ENCODE results near the gene IL1RN.

IL1RN gene

DNA sequence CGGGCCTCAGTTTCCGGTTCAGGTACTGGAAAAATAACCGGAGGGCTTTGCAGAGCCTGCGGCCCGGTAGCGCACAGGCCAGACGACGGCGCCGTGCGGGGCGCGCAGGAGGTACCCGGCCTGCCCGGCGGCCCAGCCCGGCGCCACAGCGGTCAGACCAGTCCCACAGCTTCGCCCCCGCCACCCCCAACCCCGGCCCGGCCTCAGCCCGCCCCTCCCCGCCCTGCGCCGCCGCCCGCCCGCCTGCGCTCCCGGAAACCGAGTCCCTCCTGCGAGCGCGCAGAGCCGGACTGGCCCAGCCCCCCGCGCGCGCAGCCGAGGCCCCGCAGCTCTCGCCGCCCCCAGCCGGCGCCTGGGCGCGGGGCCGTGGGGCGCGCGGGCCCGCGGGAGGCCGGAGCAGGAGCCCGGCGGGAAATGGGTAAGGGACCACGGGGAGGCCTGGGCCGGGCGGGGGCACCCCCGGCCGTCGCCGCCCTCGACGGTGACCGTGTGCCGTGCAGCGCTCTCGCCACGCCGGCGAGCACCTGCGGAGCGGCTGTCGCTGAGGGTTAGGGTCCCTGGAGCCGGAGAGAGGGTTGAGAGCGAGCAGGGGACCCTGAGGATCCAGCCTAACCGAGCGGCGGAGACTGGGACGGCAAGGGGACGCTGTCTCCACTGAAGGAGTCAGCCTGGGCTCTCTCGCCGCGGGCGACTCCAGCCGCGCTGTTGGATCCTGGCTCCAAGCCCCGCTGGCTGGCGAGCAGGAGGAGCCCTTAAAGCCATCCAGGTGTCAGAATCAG is 29.9 kb downstream of the IL1RN start:
- DNase-seq (ENCODE audit: low read depth), result no peak

DNA sequence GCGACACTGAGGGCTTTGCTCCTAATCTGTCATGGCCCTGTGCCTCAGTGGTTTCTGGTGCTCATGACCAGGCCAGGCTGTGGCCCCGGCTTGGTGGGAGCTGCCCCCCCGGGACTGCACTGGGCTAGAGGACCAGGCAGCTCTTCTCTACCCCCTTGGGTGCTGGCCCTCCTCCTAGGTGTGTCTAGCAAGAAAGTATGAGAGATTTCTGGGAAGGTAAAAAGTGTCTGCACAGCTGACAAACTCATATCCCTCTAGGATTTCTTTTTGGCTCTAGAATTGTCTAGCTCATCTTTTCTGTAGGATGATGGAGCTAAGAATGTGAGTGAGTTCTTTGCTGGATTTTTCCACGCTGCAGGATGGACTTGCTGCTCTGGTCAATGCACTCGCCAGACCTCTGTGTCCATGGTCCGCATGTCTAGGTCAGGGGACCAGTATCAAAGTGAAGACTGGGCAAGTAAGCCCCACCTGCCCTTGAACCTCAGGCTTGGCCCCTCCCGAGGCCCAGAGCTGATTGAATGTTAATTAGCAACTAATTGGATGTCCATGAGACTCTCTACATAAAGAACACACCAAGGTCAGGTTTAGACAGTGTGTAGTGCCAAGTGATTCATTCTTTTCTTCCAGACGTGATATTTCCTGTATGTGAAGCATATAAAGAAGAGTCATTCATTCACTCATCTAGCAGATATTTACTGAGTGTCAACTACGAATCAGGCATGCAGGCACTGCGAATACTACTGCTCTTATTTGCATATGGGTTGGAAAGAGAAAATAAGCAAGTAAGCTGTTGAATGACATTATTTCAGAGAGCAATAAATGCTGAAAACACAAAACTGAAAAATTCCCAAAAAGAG is 30.7 kb downstream of the IL1RN start:
- peak; percentile 3 for DNase-seq (ENCODE audit: low read depth)

DNA sequence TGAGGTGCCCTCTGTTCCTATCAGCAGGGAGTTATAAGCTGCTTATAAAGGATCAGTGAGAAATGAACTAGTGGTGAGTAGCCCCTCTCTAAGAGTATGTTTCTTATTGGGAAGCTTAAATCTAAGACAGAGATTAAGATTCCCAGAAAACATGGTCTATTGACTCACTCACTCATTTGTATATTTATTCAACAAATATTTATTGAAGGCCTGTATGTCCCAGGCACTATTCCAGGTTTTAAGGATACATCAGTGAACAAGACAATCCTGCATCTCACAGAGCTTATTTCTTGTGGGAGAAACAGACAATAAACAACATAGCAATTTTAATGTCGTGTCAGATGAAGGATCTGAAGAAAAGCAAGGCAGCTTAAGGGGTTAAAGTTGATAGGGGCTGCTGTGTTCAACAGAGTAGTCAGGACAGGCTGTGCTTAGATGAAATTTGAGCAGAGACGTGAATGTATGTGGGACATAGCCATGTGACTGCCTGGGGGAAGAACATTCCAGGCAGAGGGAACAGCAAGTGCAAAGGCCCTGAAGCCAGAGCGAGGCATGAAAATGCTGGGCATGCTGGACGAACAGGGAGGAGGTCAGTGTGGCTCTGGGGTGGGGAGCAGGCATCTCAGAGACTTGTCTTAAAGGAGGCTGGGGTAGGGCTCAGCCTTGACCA is 31.6 kb downstream of the IL1RN start:
- no peak for DNase-seq (ENCODE audit: low read depth)

DNA sequence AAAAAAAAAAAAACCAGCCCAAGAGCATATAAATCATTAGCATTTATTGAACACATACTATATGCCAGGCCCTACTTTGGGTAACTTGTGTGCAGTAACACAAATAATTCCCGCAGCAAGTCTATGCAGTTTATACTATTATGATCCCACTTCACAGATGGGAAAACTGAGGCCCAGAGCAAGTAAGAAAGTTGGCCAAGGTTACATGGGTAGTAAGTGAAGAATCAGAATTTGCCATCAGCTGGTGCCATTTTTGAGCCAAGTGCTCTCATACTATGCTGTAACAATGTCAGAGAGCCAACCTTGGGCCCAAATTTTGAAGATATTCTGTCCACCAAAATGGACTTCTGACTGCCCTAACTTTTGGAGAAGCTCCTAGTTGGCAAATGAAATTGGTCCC is 32.9 kb downstream of the IL1RN start:
- DNase-seq (ENCODE audit: low read depth), result no peak

DNA sequence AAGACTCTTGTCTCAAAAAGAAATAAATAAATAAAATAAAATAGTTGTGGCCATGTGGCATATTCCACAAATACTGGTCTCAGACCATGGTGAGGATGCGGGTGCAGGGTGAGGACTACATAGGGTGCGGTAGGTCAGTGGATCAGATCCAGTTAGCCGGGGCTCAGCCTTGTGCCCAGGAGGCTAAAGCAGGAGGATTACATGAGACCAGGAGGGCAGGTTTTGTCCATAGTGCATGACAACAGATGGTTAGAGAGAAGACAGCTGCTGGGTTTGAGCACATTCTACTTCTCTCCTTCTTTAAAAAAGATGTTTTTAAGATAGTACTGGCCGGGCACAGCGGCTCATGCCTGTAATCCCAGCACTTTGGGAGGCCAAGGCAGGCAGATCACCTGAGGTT is 33.6 kb downstream of the IL1RN start:
- DNase-seq (ENCODE audit: low read depth), result no peak

DNA sequence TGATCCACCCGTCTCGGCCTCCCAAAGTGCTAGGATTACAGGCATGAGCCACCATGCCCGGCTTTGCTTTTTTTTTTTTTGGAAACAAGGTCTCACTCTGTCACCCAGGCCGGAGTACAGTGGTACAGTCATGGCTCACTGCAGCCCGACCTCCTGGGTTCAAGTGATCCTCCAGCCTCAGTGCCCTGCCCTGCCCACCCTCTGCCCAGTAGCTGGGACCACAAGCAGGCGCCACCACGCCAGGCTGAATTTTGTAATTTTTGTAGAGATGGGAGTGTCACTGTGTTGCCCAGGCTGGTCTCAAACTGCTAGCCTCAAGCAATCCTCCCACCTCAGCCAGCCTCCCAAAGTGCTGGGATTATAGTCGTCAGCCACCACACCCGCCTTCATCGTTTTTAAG is 34.8 kb downstream of the IL1RN start:
- no peak for DNase-seq (ENCODE audit: low read depth)

DNA sequence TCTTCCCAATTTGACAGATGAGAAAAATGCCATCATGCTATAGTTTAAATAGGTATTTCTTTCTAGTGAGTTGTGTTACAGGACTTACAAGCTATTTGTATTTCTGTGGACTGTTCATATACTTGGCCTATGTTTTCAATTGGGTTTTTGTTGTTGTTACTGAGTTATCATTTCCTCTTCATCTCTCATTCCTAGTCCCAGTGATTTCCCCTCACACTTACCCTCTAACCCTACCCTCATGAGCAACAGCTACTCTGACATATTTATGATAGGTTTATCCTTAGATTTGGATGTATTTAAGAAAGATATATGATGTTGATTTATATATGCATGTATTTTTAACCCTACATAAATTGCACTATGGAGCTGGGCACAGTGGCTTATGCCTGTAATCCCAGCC is 35.5 kb downstream of the IL1RN start:
- DNase-seq (ENCODE audit: low read depth), result no peak

DNA sequence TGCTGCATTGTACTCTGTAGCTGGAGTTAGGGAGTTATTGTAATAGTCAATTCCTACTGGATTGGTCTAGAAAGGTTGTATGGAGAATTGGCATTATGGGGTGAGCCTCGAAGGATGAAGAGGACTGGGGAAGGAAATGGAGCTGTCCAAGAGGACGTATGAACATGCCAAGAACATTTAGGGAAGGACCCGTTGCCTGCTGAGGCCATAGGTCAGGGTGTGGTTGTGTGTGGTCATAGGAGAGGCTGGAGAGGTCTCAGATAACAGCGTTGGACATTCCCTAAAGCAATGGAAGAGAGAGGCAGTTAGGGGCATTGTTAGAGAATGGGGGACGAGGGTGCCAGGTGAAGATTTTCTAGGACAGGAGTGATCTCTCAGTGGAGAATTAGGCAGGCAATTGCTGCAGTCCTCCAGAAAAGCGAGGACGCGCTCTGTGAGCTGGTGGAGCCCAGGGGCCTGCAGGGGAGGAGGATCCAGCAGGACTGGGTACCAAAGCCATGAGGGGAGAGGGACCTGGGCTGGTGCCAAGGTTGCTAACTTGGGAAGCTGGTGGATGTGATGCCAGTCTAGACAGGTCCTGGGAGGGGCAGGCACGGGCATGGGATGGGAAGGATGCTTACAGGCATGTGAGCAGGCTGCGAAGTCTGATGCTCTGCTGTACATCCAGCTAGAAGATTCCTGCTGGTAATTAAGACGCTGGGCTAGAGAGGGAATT is 37.0 kb downstream of the IL1RN start:
- no peak for DNase-seq (ENCODE audit: low read depth)

DNA sequence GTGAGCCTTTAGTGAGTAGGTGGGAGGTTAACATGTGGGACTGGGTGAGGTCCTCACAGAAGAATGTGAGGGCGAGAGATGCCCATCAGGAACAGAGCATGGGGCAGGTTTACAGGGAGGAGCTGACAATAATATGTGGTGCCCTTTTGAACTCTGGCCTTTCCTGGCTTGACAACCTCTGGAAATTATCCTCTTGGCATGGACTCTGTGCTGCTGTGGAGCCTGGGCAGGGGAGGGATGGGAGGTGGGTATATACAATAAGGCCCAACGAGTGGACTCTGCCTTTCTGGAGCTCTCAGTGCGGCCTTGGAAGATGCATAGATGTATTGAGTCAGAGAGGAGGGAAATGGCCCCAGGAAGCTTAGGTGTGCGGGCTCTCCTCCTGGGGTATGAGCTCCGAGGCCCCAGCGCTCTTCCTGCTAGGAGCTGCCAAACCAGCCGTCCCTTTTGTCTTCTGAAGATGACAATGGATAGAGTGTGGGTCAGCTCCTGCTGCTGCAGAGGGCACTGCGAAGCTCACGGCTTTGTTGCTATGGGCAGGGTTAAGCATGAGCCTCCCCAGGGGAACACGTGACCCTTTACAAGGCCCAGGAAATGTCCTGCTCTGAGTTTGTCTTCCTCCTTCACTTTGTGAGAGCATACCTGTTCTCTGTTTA is 37.7 kb downstream of the IL1RN start:
- DNase-seq (ENCODE audit: low read depth), result no peak

DNA sequence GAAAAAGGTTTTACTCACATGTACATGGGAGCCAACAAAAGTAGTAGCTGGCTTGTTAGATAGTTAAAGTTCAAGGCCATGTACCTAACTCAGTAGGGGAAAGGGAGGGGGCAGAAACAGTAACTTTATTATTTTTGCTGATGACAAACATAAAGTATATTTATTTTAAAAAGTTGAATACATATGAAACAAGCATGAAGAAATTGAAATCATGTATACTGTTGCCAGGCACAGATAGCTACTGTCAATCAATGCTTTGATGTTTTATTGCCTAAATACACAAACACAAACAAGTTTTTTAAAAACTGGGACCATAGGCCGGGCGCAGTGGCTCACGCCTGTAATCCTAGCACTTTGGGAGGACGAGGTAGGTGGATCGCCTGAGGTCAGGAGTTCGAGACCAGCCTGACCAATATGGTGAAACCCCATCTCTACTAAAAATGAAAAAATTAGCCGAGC is 38.8 kb downstream of the IL1RN start:
- DNase-seq (ENCODE audit: low read depth), result no peak

DNA sequence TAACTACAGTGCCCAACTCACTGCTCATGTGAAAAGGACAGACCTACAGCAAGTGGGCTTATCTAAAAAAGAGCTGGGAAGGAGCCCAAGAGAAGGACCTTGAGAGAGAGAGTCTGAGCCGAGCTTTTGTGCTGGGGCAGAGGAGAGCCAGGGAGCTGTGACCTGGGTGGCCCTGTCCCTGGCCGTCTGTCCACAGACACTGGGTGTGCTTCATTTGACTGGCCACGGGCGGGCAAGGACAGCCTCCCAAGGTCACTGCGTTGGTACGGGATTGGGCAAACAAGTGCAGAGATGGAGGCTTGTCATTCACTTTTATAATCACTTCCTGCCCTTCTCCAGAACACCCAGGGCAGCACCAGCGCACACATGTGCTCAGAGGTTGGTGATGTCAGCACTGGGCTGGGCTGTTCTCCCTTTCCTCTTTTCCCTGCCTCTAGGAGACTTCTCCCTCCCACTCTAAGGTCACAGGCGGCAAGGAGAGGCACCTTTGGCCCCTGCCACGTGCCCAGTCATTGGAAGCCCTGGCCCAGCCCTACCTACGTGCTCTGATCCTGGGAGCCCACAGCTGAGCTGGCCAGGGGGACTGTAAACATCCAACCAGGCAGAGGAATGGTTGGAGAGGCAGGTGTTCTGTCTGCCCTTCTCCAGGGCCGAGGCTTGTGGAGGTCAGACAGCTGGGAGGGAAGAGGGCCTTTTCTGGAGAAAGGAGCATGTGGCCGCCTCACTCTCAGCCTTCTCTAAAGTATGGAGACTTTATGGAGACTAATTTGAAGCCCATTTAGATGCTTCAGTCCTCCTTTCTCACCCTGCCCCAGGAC is 39.9 kb downstream of the IL1RN start:
- no peak for DNase-seq (ENCODE audit: low read depth)

DNA sequence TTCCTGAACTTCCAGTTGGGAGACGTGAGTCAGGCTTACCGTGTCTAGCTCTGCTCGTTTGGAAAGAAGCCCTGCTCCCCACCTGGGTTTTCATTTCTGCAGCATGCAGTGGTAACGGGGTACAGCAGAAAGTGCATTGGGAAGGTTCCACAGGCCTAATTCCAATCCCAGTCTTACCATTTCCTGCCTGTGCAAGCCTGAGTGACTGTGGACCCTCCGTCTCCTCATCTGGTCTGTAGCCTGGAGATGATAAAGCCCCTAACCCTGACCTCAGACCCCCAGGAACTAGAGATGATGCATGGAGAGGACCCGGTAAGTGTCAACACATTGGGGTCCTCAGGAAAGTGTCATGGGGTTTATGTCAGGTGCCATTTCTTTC is 40.6 kb downstream of the IL1RN start:
- DNase-seq (ENCODE audit: low read depth), result no peak

DNA sequence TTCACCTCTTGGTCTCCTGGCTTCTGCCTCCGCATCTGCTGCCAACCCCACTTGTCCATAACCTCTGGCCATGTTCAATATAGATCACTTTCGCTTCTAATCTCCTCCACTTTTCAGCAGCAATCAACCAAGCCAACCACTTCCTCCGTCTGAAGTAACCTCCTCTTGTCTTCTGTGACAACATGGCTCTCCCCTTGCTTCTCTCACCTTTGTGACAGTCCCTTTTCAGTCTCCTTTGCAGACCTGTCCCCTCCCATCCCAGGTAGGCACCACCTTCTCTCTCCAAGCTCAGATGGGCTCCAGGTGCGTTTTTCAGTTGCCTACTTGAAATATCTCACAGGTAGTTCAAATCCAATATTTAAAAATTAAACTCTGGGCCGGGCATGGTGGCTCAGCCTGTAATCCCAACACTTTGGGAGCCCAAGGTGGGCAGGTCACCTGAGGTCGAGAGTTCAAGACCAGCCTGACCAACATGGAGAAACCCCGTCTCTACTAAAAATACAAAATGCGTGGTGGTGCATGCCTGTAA is 41.7 kb downstream of the IL1RN start:
- DNase-seq (ENCODE audit: low read depth), result no peak

DNA sequence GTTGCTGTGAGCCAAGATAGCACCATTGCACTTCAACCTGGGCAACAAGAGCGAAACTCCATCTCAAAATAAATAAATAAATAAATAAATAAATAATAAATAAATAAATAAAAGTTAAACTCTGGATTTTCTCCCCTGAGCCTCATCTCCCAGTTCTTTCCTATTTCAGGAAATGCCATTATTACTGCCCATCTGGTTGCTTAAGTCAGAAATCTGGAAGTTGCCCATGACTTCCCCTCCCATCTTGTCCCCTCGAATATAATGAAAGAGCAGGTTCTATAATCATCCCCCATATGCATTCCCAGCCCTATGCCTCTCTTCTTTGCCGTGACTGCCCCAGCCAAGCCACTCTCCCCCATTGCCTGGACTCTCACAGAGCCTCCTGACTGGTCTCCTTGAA is 42.2 kb downstream of the IL1RN start:
- DNase-seq (ENCODE audit: low read depth), result no peak

DNA sequence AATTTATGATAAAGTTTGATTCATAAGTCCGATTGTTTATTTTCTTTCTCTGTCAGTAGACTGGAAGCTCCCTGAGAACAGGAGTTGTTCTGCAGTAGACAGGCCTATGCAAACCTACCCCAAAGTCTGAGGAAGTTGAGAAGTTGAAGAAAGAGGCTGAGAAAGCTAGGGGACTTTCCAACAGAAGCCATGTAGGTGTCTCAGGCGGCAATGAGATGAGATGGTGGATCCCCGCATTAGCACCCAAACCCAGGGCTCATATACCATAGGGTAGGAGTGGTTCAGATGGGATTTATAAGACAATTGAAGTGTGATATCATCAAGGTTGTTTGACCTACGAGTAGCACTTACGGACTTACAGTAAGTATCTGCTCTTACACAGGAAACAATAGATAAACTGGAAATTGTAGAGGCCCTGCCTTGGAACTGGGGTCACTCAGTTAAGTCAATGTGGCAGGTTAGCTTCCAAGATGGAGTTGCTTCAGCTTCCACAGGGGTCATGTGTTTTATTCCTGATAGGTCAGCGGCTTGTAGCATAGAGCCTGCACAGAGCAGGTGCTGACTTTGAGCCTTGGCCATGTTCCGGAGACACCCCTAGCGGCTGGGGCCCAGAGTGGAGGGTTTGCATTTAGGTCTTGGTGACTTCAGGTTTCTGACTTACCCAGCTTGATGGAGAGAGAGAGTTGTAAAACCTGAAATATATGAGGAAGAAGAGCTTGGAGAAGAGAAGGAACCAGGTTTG is 44.1 kb downstream of the IL1RN start:
- DNase-seq (ENCODE audit: low read depth), result no peak

DNA sequence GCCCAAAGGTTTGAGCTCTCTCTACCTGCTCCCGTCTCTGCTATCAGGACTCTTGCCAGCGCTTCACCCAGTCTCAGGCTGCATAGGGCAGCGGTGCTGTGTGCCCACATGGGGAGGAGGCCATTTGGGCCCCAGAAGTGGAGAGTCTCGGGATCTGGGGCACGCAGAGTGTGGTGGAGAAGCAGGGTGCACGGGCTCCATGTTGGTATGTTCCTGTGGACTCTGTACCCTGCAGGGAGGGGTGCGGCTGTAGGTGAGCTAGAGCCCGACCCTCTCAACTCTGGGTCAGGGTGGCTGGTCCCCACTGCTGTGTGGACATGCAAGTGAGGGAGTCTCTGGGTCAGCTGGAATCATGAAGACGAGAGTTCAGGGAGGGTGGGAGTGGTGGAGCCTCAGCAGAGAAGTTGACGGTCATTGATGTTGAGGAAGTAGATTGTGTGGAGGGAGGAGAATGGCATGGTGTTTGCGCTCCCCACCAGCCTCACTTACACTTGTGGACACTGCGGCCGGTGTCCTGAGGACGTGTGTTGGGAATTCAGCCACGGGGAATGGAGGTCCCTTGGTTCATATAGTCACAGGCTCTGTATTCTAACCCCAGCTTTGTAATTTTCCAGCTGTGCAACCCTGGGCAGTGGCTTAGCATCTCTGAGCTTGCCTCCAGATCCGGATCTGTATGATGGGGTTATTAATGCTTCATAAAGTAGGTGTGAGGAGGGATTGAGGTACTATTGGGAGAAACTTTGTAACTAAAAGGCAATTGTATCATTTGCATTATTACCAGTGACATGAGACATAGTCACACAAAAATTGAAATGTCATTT is 45.5 kb downstream of the IL1RN start:
- DNase-seq (ENCODE audit: low read depth), result no peak

DNA sequence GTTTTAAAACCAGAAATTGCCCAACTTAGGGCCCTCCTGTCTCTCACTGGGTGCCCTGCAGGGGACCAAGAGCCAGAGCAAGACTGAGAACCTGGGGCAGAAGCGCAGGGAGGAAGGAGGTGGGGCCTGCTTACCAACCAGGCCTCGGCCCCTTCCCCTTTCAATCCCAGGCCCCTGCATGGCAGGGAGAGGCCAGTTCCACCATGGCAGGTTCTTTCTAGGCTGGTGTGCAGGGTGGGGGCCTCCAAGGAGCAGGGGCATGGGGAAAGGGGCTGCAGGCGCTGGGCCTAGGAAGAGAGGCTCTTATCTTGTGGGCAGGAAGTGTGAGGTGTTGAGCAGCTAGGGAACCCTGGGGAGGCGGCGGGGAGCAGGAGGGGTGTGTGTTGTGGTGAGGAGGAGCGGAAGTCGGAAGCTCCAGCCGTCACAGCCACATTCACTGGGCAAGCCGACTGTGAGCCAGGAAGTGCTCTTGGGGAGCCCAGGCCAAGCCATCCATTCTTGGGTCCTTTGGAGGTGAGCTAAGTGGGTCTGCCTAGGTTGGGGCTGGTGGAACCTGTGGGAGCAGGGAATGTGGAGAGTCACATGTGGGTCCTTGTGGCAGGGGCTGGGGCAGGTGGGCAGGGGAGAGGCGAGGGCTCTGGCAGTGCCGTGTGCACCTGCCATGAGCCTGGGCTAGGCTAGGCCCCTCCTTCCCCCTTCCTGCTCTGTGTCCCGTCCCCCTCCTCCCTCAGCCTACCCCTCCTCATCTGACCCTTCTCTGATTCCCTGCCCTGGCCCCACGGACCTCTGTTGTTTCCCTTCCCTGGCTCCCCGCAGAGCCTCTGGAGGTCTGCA is 46.4 kb downstream of the IL1RN start, which contains the start of gene PSD4:
PSD4 (plus strand) TSS at position 430 of the 834 bp plus-strand sequence. CDS start 8,486 bp downstream, outside the sequence.
- no peak for DNase-seq (ENCODE audit: low read depth)

DNA sequence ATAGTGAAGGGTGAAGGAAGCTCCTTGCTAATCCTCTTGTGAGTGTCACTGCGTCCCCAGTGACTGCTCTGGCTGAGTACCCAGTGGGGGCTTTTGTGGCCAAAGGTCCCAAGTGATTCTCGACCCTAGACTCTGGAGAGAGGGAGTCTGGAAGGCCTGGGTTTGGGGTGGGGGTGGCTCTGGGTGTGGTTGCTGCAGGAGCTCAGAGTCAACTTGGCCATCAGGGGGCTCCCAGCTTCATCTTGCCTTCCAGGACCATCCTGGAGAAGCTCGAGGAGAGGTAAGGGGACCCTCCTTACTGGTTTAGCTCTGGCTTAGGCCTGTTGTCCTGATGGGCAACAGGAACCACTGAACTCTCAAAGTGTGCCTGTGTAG is 47.0 kb downstream of the IL1RN start:
- DNase-seq (ENCODE audit: low read depth), result no peak
